HCT116 (cell line): ENCODE measurements around the gene ADORA1.

Experiments used
- ATF3 ChIP-seq: IDR thresholded peaks from 2 replicates; pipeline ENCODE4 v1.6.1; 2012
- EGR1 ChIP-seq: IDR thresholded peaks from 2 replicates; pipeline ENCODE4 v1.6.1; 2012; ENCODE audit warnings: low read depth
- ELF1 ChIP-seq: IDR thresholded peaks from 2 replicates; pipeline ENCODE4 v1.6.1; 2012; ENCODE audit warnings: low read depth, borderline replicate concordance
- EZH2 ChIP-seq: fragments of 200-600 bp; sonication (generic); IDR thresholded peaks from 2 replicates; pipeline ENCODE4 v1.6.1; 2017; ENCODE audit warnings: antibody characterized with exemption, mixed run types
- POLR2A ChIP-seq: IDR thresholded peaks from 2 replicates; pipeline ENCODE4 v1.7.0; 2011; ENCODE audit warnings: borderline replicate concordance; ENCODE audit not compliant: insufficient read depth, insufficient read length; ENCODE audit errors: extremely low read depth
- POLR2AphosphoS5 ChIP-seq: IDR thresholded peaks from 2 replicates; pipeline ENCODE4 v1.6.1; 2011; ENCODE audit warnings: mild to moderate bottlenecking, low read depth, low read length, moderate library complexity
- SIN3A ChIP-seq: IDR thresholded peaks from 2 replicates; pipeline ENCODE4 v1.6.1; 2012; ENCODE audit warnings: low read depth
- ZFX ChIP-seq: fragments of 450-650 bp; IDR thresholded peaks from 2 replicates; pipeline ENCODE4 v1.6.1; 2017
- ZNF274 ChIP-seq: fragments of 200-500 bp; sonication (Bioruptor generic); IDR thresholded peaks from 2 replicates; pipeline ENCODE4 v1.6.1; 2014; ENCODE audit warnings: mild to moderate bottlenecking, low read depth, low read length, inconsistent platforms
- TF ChIP-seq, protein P1 (sequence below), 3 experiments: fragments of 200-600 bp in 1 of 3; sonication (generic) in 1 of 3; IDR thresholded peaks in 2 of 3; conservative IDR thresholded peaks in 1 of 3; 2 replicates each; pipeline ENCODE4 v1.5.1; 2012 to 2017; ENCODE audit warnings: low read depth in 2 of 3, low read length in 2 of 3, antibody characterized with exemption in 1 of 3, borderline replicate concordance in 1 of 3, control low read depth in 1 of 3, mild to moderate bottlenecking in 1 of 3, mixed read lengths in 1 of 3, mixed run types in 1 of 3, moderate library complexity in 1 of 3; ENCODE audit not compliant: insufficient read depth in 1 of 3
- TF ChIP-seq, protein P2 (sequence below): IDR thresholded peaks from 2 replicates; pipeline ENCODE4 v1.6.1; 2012
- TF ChIP-seq, protein P3 (sequence below): IDR thresholded peaks from 2 replicates; pipeline ENCODE4 v1.6.1; 2012; ENCODE audit warnings: low read depth

DNA sequence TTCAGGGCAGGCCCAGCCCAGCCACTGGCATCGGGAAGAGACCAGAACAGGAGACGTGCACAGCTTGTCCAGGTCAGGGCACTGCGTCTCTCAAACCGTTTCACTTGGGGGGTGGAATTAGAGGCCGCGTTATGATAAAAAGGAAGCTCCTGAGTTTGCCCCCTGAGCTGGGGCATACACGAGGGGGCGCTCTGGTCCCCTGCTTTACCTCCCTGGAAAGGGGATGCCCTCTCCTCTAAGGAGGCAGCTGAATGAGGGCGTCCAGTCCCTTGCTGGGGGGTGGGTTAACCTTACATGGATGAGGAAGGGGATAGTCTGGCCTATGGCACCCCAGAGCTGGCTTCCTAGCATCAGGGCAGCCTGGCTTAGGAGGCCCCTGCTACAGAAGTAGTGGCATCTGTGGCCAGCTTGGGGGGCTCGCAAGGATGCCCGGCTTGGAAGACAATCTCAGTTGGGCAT is 44.0 kb upstream of the ADORA1 start:
- TF ChIP-seq ZNF274 (no peak), SIN3A (no peak), POLR2A (no peak), ZFX (no peak), EGR1 (no peak), ELF1 (no peak), ATF3 (no peak), EZH2 (no peak), POLR2AphosphoS5 (no peak)
- TF ChIP-seq, protein P1, sequence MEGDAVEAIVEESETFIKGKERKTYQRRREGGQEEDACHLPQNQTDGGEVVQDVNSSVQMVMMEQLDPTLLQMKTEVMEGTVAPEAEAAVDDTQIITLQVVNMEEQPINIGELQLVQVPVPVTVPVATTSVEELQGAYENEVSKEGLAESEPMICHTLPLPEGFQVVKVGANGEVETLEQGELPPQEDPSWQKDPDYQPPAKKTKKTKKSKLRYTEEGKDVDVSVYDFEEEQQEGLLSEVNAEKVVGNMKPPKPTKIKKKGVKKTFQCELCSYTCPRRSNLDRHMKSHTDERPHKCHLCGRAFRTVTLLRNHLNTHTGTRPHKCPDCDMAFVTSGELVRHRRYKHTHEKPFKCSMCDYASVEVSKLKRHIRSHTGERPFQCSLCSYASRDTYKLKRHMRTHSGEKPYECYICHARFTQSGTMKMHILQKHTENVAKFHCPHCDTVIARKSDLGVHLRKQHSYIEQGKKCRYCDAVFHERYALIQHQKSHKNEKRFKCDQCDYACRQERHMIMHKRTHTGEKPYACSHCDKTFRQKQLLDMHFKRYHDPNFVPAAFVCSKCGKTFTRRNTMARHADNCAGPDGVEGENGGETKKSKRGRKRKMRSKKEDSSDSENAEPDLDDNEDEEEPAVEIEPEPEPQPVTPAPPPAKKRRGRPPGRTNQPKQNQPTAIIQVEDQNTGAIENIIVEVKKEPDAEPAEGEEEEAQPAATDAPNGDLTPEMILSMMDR (IDR thresholded peaks at IDR 0.05 in 2 of 3, conservative IDR thresholded peaks at IDR 0.05 in 1 of 3; ENCODE audit: borderline replicate concordance in 1 of 3, insufficient read depth in 1 of 3, low read depth in 2 of 3, low read length in 2 of 3) = peak in 1 of 3 experiments; percentile 14; a peak in 1 of 6 replicates
- TF ChIP-seq, protein P2, sequence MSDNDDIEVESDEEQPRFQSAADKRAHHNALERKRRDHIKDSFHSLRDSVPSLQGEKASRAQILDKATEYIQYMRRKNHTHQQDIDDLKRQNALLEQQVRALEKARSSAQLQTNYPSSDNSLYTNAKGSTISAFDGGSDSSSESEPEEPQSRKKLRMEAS = no peak
- TF ChIP-seq, protein P3, sequence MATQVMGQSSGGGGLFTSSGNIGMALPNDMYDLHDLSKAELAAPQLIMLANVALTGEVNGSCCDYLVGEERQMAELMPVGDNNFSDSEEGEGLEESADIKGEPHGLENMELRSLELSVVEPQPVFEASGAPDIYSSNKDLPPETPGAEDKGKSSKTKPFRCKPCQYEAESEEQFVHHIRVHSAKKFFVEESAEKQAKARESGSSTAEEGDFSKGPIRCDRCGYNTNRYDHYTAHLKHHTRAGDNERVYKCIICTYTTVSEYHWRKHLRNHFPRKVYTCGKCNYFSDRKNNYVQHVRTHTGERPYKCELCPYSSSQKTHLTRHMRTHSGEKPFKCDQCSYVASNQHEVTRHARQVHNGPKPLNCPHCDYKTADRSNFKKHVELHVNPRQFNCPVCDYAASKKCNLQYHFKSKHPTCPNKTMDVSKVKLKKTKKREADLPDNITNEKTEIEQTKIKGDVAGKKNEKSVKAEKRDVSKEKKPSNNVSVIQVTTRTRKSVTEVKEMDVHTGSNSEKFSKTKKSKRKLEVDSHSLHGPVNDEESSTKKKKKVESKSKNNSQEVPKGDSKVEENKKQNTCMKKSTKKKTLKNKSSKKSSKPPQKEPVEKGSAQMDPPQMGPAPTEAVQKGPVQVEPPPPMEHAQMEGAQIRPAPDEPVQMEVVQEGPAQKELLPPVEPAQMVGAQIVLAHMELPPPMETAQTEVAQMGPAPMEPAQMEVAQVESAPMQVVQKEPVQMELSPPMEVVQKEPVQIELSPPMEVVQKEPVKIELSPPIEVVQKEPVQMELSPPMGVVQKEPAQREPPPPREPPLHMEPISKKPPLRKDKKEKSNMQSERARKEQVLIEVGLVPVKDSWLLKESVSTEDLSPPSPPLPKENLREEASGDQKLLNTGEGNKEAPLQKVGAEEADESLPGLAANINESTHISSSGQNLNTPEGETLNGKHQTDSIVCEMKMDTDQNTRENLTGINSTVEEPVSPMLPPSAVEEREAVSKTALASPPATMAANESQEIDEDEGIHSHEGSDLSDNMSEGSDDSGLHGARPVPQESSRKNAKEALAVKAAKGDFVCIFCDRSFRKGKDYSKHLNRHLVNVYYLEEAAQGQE = no peak
